ENCODE data around the gene NF2.
"Not testable (repeated sequence)": the region's sequence is repeated elsewhere in the genome, so short reads cannot be mapped to it uniquely, and the experiment has no call there.

Gene NF2

DNA sequence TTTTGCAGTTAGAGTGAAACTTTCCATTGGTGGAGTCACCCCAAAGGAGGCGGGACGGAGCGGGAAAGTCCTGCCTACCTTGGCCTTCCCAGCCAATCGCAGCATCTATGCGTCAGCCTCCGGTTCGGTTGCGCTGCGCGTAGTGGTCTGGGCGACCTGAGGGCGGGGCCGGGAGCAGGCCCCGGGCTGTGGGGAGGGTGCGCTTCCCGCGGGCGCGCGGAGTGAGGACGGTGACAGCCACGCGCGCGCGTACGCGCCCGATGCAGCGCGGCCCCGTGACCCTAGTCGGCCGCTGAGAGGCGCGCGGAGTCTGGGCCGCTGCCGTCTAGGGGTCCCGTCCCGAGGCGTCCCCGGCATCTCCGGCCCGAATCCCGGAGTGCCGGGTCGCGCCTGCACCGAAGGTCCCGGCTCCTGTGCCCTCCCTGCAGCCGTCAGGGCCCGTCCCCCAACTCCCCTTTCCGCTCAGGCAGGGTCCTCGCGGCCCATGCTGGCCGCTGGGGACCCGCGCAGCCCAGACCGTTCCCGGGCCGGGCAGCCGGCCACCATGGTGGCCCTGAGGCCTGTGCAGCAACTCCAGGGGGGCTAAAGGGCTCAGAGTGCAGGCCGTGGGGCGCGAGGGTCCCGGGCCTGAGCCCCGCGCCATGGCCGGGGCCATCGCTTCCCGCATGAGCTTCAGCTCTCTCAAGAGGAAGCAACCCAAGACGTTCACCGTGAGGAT, at the start of gene NF2:
TSS of gene NF2 (plus strand) at position 276 of the 718 bp plus-strand sequence. CDS start at position 642, 366 bp downstream.
- DNase-seq (ENCODE audit: low spot score): peak; percentile 99

DNA sequence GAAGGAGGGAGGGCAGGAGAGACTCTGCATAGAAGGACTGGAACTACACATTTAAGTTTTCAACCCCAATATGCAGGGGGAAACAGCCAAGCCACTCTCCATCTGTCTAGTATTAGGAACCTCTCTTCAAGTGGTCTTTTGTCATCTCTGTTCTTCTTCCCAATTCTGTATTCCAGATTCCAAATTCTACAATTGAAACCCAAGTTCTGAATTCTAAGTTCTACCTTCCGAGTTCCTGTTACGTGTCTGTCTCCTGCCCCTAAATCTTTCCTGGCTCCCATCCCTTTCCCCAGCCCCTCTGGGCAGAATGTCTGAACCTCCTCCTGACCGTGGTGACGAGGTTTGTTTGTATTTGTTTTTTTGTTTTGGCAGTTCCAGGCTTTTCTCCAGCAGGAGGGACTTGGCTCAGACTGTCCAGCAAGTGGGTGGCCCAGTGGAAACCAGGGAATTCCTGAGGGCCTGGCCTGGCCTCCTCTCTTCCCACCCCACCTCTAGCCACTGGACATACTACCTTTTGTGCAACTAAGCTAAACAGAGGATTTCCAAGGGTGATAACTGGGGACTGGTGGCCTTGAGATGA, 48.3 kb upstream of the NF2 start:
- no peak for DNase-seq (ENCODE audit: low spot score)

DNA sequence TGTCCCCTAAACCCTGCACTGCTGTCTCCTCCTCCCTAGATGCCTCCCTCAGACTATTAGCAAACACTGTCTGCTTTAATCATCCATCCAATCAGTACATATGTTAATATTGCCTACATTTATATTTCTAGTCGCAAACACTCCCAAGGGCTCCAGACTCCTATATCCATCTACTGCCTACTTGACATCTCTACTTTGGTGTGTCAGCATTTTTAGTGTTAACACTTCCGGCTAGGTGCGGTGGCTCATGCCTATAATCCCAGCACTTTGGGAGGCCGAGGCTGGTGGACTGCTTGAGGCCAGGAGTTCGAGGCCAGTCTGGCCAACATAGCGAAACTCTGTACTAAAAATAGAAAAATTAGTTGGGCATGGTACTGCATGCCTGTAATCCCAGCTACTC, 44.4 kb upstream of the NF2 start:
- no peak for DNase-seq (ENCODE audit: low spot score)

DNA sequence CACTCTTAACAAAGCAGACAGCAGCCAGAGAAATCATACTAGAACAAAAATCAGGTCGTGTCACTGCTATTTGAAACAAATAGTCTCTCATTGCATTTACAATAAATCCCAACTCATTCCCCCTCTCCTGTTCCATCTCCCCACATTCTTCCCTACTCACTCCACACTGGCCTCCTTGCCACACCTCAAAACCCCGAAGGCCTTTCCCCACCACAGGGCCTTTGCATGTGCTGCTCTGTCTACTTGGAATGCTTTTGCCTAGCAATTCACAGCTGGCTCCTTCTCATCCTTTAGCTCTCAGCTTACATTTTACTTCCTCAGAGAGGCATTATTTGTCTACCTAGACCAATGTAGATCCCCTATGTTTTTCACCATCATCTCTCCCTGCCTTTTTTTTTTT, 43.6 kb upstream of the NF2 start:
- no peak for DNase-seq (ENCODE audit: low spot score)

DNA sequence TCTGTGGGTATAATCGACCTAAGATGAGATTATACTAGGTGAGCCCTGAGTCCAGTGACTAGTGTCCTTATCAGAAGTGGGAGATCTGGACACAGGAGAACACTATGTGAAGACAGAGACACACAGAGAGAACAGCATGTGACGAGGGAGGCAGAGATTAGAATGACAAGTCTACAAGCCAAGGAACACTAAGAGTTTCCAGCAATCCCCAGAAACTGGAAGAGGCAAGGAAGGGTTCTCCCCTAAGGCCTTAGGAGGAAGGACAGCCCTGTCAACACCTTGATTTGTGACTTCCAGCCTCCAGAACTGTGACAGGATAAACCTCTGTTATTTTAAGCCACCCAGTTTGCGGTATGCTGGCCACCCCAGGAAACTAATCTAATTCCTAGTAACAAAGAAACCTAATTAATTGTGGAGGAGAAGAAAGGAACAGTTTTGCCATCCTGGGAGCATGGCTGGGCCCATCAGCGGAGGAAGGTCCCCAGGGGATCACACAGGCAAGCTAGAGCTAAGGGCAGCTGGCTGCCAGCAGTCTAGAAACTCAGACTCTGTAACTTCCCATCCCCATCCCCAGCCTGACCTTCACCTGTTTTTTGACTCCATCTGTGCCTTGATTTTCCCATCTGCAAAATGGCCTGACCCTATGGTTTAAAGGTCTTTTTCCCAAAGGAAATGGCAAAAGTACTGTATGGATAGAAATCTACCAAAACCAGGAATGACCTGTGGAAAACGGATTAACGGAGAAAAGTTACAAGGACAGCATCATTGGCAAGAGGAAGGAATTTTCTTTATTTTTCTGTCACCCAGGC, 39.6 kb upstream of the NF2 start:
- DNase-seq (ENCODE audit: low spot score): no peak

DNA sequence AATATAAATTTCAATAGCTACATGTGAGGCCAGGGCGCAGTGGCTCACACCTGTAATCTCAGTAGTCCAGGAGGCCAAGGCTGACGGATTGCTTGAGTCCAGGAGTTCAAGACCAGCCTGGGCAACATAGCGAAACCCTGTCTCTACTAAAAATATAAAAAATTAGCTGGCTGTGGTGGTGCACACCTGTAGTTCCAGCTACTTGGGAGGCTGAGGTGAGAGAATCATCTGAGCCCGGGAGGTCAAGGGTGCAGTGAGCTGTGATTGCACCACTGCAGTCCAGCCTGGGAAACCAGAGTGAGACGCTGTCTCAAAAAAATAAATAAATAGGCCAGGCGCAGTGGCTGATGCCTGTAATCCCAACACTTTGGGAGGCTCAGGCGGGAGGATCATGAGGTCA, 36.9 kb upstream of the NF2 start:
- DNase-seq (ENCODE audit: low spot score): not testable (repeated sequence)

DNA sequence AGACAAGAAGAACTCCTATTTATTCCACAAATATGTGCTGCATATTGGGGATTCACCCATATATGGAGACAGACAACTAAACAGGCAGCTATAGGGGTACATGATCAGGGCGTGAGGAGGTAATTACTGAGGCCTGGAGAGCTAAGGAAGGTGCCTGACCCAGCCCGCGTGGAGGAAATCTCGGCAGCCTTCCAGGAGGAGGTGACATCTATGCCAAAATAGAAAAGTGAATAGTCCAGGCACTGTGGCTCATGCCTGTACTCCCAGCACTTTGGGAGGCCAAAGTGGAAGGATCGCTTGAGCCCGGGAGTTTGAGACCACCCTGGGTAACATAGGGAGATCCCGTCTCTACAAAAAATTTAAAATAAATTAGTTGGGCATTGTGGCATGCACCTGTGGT, 36.1 kb upstream of the NF2 start:
- no peak for DNase-seq (ENCODE audit: low spot score)

DNA sequence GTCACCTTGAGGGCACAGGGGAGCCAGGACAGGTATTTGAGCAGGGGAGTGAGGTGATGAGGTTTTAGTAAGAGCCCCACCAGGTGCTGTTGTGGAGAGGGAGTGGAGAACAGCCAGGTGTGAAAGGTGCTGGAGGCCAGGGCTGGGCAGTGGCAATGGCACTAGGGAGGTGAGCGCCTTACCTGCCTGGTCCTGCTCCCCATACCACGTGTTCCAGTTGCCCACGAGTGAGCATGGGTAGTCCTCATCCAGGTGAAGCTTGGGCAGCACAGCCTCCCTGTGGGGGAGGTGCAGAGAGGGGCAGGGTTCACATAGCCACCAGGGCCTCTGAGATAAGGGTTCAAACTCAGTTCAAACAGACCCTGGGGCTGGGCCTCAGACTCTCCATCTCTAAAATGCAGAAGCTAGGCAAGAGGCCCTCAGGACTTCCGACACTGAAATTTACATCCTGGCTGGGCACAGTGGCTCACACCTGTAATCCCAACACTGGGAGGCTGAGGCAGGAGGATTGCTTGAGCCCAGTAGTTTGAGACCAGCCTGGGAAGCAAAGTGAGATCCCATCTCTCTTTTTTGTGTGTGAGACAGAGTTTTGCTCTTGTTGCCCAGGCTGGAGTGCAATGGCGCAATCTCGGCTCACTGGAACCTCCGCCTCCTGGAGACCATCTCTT, 34.3 kb upstream of the NF2 start:
- no peak for DNase-seq (ENCODE audit: low spot score)

DNA sequence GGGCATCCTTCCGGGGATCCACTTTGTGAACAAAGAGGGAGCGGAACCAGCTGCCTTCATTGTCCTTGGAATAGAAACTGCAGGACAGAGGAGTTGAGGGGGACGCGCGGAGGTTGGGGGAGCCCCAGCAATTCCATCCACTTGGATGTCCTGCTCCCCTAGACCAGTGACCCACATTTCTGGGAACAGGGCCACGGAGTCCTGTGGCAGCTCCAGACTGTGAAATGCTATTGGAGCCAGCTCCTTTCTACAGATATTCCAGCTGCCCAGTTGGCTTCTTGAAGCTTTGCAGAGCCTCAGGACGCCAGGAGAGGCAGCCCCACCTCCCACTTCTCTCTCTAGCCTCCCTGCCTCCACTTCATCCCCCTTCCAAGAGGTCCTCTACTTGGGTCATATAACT, 33.0 kb upstream of the NF2 start:
- no peak for DNase-seq (ENCODE audit: low spot score)

DNA sequence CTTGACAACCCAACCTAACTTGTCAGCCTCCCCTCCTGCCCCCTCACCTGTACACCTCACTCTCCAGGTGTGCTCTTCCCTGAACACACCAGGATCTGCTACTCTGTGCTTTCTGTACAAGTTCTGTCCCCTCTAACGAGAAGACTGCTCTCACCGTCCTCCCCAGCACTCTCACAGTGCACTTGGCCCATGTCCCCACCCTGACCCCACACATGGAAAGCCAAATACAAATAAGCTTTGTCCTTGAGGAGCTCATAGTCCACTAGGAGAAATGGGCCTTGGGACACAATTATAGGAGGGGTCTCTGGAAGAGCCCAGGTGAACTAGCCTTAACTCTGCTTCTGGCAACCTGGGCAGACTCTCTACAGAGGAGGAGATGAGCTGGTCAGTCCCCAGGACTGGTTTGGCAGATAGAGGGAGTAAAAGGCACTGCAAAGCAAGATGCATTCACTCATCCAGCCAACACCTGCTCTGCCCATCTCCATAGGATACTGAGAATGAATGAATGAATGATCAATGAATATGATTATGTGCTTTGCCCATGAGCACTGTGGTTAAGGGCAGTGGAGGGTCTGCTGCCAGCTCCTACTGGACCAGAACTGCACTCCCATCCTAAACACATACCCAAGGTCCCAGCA, 32.4 kb upstream of the NF2 start:
- DNase-seq (ENCODE audit: low spot score): no peak

DNA sequence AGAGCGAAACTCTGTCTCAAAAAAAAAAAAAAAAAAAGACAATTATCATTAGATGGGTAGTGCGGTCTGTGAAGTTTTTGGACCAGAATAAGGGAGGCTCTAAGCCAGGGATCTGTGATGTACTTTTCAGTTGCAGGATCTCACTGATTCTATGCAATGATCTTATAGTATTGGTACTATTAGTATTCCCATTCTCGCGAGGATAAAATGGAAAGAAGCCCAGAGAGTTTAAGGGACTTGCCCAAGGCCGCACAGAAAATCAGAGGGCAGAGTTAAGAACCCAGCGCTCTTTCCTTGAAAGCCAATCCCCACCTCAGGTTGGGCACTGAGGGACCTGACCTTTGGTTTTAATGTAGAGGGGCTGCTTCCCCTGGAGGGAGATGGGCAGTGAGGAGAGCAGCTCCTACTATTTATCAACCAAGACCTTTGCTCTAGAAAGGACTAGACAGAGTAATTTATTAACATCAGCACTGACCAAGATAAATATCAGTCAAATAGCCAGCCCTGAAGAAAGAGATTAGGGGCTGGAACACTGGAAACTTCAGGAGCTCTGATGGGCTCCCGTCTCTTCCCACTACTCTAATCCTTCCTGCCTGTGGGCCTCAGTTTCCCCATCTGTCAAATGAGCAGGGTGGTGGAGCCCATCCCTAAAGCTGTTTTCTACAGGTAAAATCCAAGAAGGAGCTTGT, 28.5 kb upstream of the NF2 start:
- no peak for DNase-seq (ENCODE audit: low spot score)

DNA sequence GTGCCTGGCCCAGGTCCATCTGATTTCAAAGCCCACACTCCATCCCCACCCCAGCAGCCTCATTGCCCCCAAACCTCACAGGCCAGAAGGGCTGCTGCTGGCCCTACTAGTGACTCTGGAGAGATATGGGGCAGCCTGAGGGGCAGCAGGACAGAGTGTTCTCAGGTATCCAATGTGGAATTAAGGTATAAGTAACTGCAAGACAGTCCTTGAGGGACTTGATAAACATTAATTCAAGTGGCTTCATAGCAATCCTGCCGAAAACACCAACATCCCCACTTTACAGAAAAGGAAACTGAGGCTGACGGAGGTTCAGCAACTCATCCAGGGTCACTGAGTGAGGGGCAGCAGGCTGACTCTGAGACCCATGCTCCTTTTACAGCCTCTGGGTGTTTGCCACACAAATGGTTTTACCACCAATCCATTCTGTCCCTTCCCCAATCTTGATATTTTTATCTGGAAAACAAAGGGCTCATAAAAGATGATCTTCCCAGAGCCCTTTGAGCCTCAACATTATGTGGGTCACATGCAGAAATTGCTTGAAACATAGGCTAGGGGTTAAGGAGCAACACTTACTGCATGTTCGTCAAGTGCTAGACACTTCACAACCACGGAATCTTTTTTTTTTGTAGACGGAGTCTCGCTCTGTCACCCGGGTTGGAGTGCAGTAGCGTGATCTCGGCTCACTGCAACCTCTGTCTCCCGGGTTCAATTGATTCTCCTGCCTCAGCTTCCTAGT, 24.8 kb upstream of the NF2 start:
- no peak for DNase-seq (ENCODE audit: low spot score)

DNA sequence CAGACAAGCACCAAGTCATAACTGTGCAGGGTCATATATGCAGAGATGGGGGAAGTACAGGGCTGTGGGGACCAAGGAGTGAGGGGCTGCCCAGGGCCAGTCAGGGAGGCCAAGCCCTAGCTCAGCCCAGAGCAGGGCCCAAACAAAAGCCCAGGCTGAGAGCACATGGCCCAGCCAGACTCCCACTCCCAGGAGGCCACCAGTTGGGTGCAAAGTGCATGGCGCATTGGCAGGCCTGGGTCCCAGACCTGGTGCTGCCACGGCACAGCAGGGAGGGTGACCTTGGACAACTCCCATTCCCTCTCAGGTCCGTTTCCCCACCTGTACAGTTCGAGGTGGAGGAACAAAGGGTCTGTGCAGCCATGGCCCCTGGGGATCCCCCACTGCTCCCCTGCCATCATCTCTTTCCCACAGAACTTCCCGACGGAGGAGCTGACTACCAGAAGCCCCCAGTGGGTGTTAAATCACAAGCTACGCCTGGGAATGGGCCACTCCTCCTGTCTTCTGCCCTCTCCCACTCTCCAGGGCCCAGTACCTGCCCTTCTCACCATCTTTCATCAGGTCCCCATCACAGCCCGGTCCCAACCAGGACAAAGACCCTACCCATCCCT, 23.1 kb upstream of the NF2 start:
- DNase-seq (ENCODE audit: low spot score): peak; percentile 62

DNA sequence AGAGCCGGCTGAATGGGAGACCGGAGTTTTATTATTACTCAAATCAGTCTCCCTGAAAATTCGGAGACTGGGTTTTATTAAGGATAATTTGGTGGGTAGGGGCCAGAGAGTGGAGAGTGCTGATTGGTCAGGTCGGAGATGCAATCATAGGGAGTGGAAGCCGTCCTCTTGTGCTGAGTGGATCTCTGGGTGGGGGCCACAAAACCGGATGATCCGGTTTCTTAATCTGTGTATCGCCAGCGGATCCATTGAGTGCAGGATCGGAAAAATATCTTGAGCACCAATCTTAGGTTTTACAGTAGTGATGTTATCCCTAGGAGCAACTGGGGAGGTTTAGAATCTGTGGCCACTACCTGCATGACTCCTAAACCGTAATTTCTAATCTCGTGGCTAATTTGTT, 21.6 kb upstream of the NF2 start:
- DNase-seq (ENCODE audit: low spot score): no peak

DNA sequence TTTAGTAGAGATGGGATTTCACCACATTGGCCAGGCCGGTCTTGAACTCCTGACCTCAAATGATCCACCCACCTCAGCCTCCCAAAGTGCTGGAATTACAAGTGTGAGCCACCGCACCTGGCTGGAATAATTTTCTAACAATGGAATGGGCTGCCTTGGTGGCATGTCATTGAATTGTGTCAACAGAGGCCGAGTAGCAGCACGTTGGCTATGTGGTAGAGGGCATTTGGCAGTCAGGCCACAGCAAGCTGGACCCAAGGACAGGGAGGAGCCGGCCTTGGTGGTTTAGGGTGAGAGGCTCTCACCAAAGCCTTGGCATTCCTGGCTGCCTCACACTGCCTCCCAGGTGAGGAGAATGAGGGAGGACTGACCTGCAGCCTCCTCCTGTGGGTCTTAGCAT, 18.5 kb upstream of the NF2 start:
- DNase-seq (ENCODE audit: low spot score): no peak

DNA sequence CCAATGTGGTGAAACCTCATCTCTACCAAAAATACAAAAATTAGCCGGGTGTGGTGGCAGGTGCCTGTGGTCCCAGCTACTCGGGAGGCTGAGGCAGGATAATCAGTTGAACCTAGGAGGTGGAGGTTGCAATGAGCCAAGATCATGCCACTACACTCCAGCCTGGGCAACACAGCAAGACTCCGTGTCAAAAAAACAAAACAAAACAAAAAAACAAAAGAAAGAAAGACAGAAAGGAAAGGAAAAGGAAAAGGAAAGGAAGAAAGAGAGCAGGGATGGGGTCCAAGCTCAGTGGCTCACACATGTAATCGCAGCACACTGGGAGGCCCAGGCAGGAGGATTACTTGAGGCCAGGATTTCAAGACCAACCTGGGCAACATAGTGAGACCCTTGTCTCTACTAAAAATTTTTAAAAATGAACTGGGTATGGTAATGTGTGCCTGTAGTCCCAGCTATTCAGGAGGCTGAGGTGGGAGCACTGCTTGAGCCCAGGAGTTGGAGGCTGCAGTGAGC, 17.2 kb upstream of the NF2 start:
- not testable (repeated sequence) for DNase-seq (ENCODE audit: low spot score)

DNA sequence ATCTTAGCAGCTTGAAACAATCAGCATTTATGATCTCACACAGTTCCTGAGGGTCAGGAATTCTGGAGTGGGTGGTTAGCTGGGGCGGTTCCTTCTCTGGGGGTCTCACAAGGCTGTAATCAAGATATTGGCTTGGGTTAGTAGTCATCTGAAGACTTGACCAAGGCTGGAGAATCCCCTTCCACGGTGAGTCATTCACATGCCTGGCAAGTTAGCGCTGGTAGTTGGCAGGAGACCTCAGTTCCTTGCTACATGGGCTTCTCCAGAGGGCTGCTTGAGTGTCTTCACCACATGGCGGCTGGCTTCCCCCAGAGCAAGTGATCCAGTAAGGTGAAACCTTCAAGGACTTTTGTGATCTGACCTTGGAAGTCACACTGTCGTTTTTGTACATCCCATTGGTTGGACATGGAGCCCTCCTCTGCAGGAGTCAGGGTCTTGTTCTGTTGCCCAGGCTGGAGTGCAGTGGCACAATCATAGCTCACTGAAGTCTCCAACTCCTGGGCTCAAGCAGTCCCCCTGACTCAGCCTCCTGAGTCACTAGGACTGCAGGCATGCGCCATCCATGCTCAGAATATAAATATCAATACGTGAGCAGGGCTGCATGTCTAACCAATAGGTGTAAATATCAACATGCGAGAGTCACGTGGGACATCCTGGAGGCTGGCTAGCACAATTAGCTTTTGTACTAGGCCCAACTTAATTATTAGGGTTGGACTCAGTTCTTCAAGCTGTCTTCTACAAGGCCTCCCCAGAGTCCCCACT, 15.3 kb upstream of the NF2 start:
- DNase-seq (ENCODE audit: low spot score): no peak

DNA sequence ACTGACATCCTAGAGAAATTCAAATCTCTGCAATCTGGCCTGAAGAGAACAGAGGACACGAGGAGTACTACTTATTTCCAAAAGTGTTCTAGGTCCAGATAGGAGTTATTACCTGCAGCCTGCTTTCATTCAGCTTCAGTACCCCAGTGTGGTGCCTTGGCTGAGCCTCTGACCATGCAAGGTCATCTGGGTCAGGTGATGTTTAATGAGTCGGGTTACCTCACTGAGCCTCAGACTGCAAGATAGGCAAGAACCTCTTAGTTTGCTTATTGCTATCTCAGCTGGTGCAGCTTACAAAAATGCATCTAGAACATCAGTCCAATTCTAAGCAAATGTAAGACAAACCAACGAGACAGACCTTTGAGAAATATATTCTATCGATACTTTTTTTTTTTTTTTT, 9.5 kb upstream of the NF2 start:
- no peak for DNase-seq (ENCODE audit: low spot score)

DNA sequence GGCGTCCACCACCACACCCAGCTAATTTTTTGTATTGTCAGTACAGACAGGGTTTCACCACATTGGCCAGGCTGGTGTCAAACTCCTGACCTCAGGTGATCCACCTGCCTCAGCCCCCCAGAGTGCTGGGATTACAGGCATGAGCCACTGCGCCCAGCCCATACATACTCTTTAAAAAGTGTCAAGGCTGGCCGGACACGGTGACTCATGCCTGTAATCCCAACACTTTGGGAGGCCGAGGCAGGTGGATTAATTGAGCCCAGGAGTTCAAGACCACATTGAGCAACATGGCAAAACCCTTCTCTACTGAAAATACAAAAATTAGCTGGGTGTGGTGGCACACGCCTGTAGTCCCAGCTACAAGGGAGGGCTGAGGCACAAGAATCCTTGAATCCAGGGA, 9.0 kb upstream of the NF2 start:
- not testable (repeated sequence) for DNase-seq (ENCODE audit: low spot score)

Data from D341Med (cell line).